ENCODE results near the gene ARHGAP1. TPM values are rescaled to one million over a fixed set of nuclear protein-coding genes. Genes with fewer than 3 reads are reported as not detected.
"Not testable (repeated sequence)": the region's sequence is repeated elsewhere in the genome, so short reads cannot be mapped to it uniquely, and the experiment has no call there.

Gene ARHGAP1
- total and polyA plus RNA-seq, 9 of the 15 experiments (the other 6 are each of a cell fraction or from before 2014, with no cell fraction given) = 3.6 to 30.4 (median 8.2) TPM

GRCh38 chr11:46710821-46711269 is 10.4 kb upstream of the ARHGAP1 start (continued):
- no peak for TF ChIP-seq RREB1 (CRISPR knock-in tag; IDR thresholded peaks at IDR 0.05)
- TF ChIP-seq MYC (IDR thresholded peaks at IDR 0.05; ENCODE audit: low read depth, low read length) = no peak
- TF ChIP-seq MYC (CRISPR knock-in tag; IDR thresholded peaks at IDR 0.05; ENCODE audit: borderline replicate concordance, low read depth) = no peak
- TF ChIP-seq ZNF655 (CRISPR knock-in tag; IDR thresholded peaks at IDR 0.05) = no peak
- no peak for TF ChIP-seq ATF1 (CRISPR knock-in tag; IDR thresholded peaks at IDR 0.05)
- TF ChIP-seq ATF1 (tag; IDR thresholded peaks at IDR 0.05) = no peak
- TF ChIP-seq ESRRB (CRISPR knock-in tag; IDR thresholded peaks at IDR 0.05; ENCODE audit: borderline replicate concordance) = no peak
- no peak for TF ChIP-seq CHD1 (IDR thresholded peaks at IDR 0.05; ENCODE audit: low read length)
- TF ChIP-seq MTA2 (IDR thresholded peaks at IDR 0.05; ENCODE audit: low read depth) = no peak
- TF ChIP-seq SIX5 (IDR thresholded peaks at IDR 0.05; ENCODE audit: borderline replicate concordance in 1 of 2, insufficient read depth in 1 of 2, low read depth in 1 of 2, low read length in 2 of 2) = no peak

- H3K36me3 ChIP-seq (ENCODE audit: control insufficient read depth, insufficient read depth, low read length) = peaks cover 30% of the 10 kb centered on the region; the same call in 2 of the 3 replicates
- H3K27me3 ChIP-seq (ENCODE audit: control insufficient read depth in 2 of 2, insufficient read depth in 2 of 2, low read length in 2 of 2); H4K20me1 ChIP-seq (replicated peaks; ENCODE audit: control insufficient read depth, insufficient read depth, low read length); FAIRE-seq; H3K9me3 ChIP-seq (replicated peaks; ENCODE audit: control insufficient read depth, insufficient read depth, low read depth, low read length); H3K4me3 ChIP-seq; intact Hi-C loops (cut with micrococcal nuclease); H2AFZ ChIP-seq (ENCODE audit: low read depth, low read length); ATAC-seq; H3K4me1 ChIP-seq (replicated peaks in 1 of 2; ENCODE audit: control insufficient read depth in 2 of 2, insufficient read depth in 2 of 2, low read length in 2 of 2); BruUV-seq (replicated peaks); H3K9me1 ChIP-seq (ENCODE audit: control insufficient read depth, insufficient read depth, low read length); H3K9ac ChIP-seq (ENCODE audit: insufficient read depth in 1 of 2, low read depth in 2 of 2, low read length in 2 of 2); in situ Hi-C loops (cut with MboI); H3K4me2 ChIP-seq (ENCODE audit: insufficient read depth, low read length); H3K79me2 ChIP-seq (ENCODE audit: control insufficient read depth, insufficient read depth, low read length); H3K27ac ChIP-seq (ENCODE audit: extremely low read depth, low read depth, low read length); CTCF ChIA-PET (ENCODE audit: low intra/inter-chr PET ratio); DNase-seq (ENCODE audit: extremely low read depth in 1 of 4, low spot score in 3 of 4): not testable (repeated sequence)
- 73% methylated on average over 9 of the region's 9 CpGs for WGBS (ENCODE audit: insufficient coverage, low coverage, missing lambda C conversion rate)
- POLR2A ChIA-PET = interaction anchor here (0.6 to 0.9 kb wide), 2 partner anchors 13 to 425 kb away, joined by 3 read pairs; no protein-coding TSS in a partner anchor
Observed at GRCh38 chr11:46709351-46709750, 8.9 kb upstream of the ARHGAP1 start.
